ENCODE measurements around the gene DNAJC17.

Gene DNAJC17

GRCh38 chr15:40731034-40731433, 76.2 kb downstream of the DNAJC17 start:
- no peak for DNase-seq (ENCODE audit: low read depth)
- no peak for TF ChIP-seq CTCF (IDR thresholded peaks at IDR 0.05; ENCODE audit: insufficient read depth, low read depth, low read length, missing control alignments)
- H3K4me3 ChIP-seq (ENCODE audit: low read length) = no peak overlapping the region

- DNase-seq (ENCODE audit: low read depth) = no peak
- no peak overlapping the region for H3K4me3 ChIP-seq (ENCODE audit: low read length)
- no peak for TF ChIP-seq CTCF (IDR thresholded peaks at IDR 0.05; ENCODE audit: insufficient read depth, low read depth, low read length, missing control alignments)
These were observed 83.4 kb downstream of the DNAJC17 start for GRCh38 chr15:40723919-40724318.

GRCh38 chr15:40722934-40723333, 84.3 kb downstream of the DNAJC17 start:
- no peak overlapping the region for H3K4me3 ChIP-seq (ENCODE audit: low read length)
- DNase-seq (ENCODE audit: low read depth) = peak; percentile 28
- TF ChIP-seq CTCF (IDR thresholded peaks at IDR 0.05; ENCODE audit: insufficient read depth, low read depth, low read length, missing control alignments) = no peak

- DNase-seq (ENCODE audit: low read depth) = no peak
- TF ChIP-seq CTCF (IDR thresholded peaks at IDR 0.05; ENCODE audit: insufficient read depth, low read depth, low read length, missing control alignments) = no peak
- no peak overlapping the region for H3K4me3 ChIP-seq (ENCODE audit: low read length)
These were observed 84.9 kb downstream of the DNAJC17 start for GRCh38 chr15:40722354-40722753.

GRCh38 chr15:40721701-40722100, 85.6 kb downstream of the DNAJC17 start:
- H3K4me3 ChIP-seq (ENCODE audit: low read length) = no peak overlapping the region
- DNase-seq (ENCODE audit: low read depth) = no peak
- TF ChIP-seq CTCF (IDR thresholded peaks at IDR 0.05; ENCODE audit: insufficient read depth, low read depth, low read length, missing control alignments) = no peak

- no peak for DNase-seq (ENCODE audit: low read depth)
- no peak overlapping the region for H3K4me3 ChIP-seq (ENCODE audit: low read length)
- TF ChIP-seq CTCF (IDR thresholded peaks at IDR 0.05; ENCODE audit: insufficient read depth, low read depth, low read length, missing control alignments) = no peak
These were observed 91.1 kb downstream of the DNAJC17 start for GRCh38 chr15:40716165-40716564.
